22Rv1 (cell line): ENCODE data around the gene FAM149B1.

Experiments used
- H3K27ac ChIP-seq: fragments of 450-650 bp; 2 replicates; pipeline ENCODE4 v1.5.1; 2017
- CTCF ChIP-seq: fragments of 450-650 bp; IDR thresholded peaks from 2 replicates; pipeline ENCODE4 v1.5.1; 2017; ENCODE audit warnings: mild to moderate bottlenecking
- ZFX ChIP-seq: fragments of 450-650 bp; IDR thresholded peaks from 2 replicates; pipeline ENCODE4 v1.6.1; 2017; ENCODE audit warnings: antibody characterized with exemption, borderline replicate concordance

Gene FAM149B1

GRCh38 chr10:73174148-73174925 is 6.4 kb downstream of the FAM149B1 start:
- no peak overlapping the region for H3K27ac ChIP-seq
- no peak for TF ChIP-seq ZFX
- TF ChIP-seq CTCF = no peak

- no peak overlapping the region for H3K27ac ChIP-seq
- TF ChIP-seq ZFX = no peak
- no peak for TF ChIP-seq CTCF
Observed at GRCh38 chr10:73182568-73182967, 14.6 kb downstream of the FAM149B1 start.

- no peak overlapping the region for H3K27ac ChIP-seq
- TF ChIP-seq CTCF = no peak
- no peak for TF ChIP-seq ZFX
Observed at GRCh38 chr10:73183667-73184281, 15.9 kb downstream of the FAM149B1 start.

DNA sequence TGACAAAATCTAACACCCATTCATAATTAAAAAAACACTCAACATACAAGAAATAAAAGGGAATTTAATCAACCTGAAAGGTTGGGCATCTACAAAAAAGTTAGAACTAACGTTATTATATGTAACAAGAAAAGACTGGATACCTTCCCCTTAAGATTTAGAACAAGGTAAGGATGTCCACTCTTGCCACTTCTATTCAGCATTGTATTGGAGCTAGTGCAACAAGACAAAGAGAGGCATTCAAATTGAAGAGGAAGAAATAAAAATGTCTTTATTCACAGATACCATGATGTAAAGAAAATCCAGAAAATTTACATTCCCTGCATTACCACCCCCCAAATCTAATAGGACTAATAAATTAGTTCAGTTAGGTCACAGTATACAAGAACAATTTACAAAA is 18.3 kb downstream of the FAM149B1 start:
- no peak for TF ChIP-seq ZFX
- no peak for TF ChIP-seq CTCF
- no peak overlapping the region for H3K27ac ChIP-seq

- no peak overlapping the region for H3K27ac ChIP-seq
- no peak for TF ChIP-seq ZFX
- no peak for TF ChIP-seq CTCF
Observed at GRCh38 chr10:73190188-73190587, 22.3 kb downstream of the FAM149B1 start.

DNA sequence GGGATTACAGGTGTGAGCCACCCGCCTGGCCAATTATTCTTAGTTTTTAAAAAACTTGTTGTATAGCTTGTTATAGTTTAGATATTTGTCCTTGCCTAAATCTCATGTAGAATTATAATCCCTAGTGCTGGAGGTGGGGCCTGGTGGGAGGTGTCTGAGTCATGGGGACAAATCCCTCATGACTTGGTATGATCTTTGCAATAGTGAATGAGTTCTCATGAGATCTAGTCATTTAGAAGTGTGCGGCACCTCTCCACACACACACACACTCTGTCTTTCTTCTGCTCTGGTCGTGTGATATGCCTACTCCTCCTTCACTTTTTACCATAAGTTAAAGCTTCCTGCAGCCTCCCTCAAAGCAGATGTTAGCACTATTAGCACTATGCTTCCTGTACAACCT is 37.2 kb downstream of the FAM149B1 start:
- H3K27ac ChIP-seq = no peak overlapping the region
- TF ChIP-seq CTCF = no peak
- TF ChIP-seq ZFX = no peak

GRCh38 chr10:73205890-73206289 is 38.0 kb downstream of the FAM149B1 start:
- TF ChIP-seq ZFX (no peak), CTCF (no peak)
- no peak overlapping the region for H3K27ac ChIP-seq
